Effector memory CD8-positive, alpha-beta T cell (primary cell): Measurements from ENCODE around the gene NMRK2.

Experiments used
- ATAC-seq: fragments of 150-1000 bp; cut with Tn5 transposase; replicated peaks from 2 replicates; pipeline ENCODE4 v1.10.0; 2021; ENCODE audit warnings: mild to moderate bottlenecking, moderate library complexity
- DNase-seq, 3 experiments: peaks; one replicate each; pipeline ENCODE4 v3.0.0; 2021
- H3K27ac Mint-ChIP-seq, 2 donors: one replicate each; pipeline ENCODE4 v1.8.0; 2022; ENCODE audit warnings: mild to moderate bottlenecking in 2 of 2, mixed read lengths in 2 of 2, moderate library complexity in 2 of 2
- H3K27me3 Mint-ChIP-seq, 2 donors: one replicate each; pipeline ENCODE4 v1.8.0; 2022; ENCODE audit warnings: mixed read lengths in 2 of 2
- H3K36me3 Mint-ChIP-seq: one replicate; pipeline ENCODE4 v1.8.0; 2022; ENCODE audit warnings: mild to moderate bottlenecking, moderate library complexity, mixed read lengths; ENCODE audit not compliant: insufficient read depth
- H3K4me1 Mint-ChIP-seq, 2 donors: one replicate each; pipeline ENCODE4 v1.8.0; 2022; ENCODE audit warnings: low read depth in 2 of 2, mixed read lengths in 2 of 2
- H3K4me3 Mint-ChIP-seq, 2 donors: one replicate each; pipeline ENCODE4 v1.8.0; 2022; ENCODE audit warnings: mild to moderate bottlenecking in 2 of 2, mixed read lengths in 2 of 2, moderate library complexity in 2 of 2
- H3K9me3 Mint-ChIP-seq, 2 donors: one replicate each; pipeline ENCODE4 v1.8.0; 2022; ENCODE audit warnings: mixed read lengths in 2 of 2

The NMRK2 gene

DNA sequence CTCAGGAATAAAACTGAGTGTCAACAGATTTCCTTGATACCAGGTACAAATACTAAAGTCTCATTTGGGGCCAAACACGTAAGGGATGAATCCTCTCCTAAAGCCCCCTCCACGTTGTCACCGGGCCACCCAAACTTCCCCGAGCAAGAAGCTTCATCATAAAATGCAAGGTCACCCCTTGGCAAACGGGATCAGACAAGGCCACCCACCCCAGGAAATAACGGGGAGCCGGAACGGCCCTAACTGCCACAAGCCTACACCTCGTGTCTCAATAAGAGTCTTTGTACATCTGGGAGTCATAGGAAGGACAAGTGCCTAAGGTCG is 51.7 kb downstream of the NMRK2 start:
- peaks cover 34 to 45% of the 10 kb centered on the region in 2 donors for H3K4me1 Mint-ChIP-seq
- ATAC-seq: peak; percentile 5
- DNase-seq: no peak
- no peaks in the 10 kb centered on the region for H3K27me3 Mint-ChIP-seq
- H3K9me3 Mint-ChIP-seq: no peaks in the 10 kb centered on the region
- peak overlapping the region; percentile 96 to 97 for H3K27ac Mint-ChIP-seq
- H3K36me3 Mint-ChIP-seq: peaks cover 84% of the 10 kb centered on the region
- peak overlapping the region; percentile 94 to 96 for H3K4me3 Mint-ChIP-seq

DNA sequence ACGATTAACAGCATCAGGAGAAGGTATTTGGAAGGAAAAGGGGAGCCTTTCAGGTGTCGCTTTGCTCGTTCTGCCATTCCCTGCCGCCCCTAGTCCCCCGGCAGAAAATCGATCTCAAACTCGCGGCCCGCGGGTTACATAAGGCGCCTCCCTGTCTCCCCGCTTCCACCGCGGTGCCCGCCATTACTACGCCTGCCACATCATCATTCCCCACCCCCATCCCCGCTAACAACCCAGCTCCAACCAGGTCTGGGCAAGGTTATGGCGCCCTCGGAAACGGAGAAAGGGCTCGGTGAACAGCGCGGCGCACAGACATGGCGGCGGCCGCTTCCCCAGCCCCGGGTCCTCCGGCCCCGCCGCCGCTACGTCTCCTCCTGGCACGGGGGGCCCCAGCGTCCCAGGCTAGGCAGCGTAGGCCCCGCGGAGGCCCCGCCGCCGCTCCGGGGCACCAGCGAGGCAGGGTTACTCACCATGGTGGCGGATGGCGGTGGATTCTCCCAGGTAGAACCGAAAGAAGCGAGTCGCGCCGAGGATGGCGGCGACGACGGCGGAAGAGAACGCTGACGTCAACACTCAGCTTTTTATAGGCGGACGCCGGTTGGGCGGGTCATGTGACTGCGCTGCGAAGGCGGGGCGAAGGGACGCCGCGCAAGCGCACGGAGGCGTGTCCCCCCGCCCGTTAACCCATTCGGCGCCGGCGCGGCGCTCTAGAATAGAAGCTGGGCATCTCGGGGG is 52.2 kb downstream of the NMRK2 start, which contains the start of gene EEF2:
EEF2 (minus strand) TSS at position 556 of the 735 bp plus-strand sequence; CDS start at position 473, 83 bp downstream.
- Mint-ChIP-seq H3K27ac (peak within 1 kb of the TSS; percentile 96 to 97), H3K27me3 (no peaks in the 10 kb centered on the region), H3K4me3 (peak within 1 kb of the TSS; percentile 94 to 96), H3K9me3 (no peaks in the 10 kb centered on the region), H3K4me1 (peaks cover 34 to 47% of the 10 kb centered on the region in 2 donors), H3K36me3 (peaks cover 82% of the 10 kb centered on the region)
- DNase-seq: peak; percentile 89 to 91 (median 90)
- peak; percentile 61 for ATAC-seq

DNA sequence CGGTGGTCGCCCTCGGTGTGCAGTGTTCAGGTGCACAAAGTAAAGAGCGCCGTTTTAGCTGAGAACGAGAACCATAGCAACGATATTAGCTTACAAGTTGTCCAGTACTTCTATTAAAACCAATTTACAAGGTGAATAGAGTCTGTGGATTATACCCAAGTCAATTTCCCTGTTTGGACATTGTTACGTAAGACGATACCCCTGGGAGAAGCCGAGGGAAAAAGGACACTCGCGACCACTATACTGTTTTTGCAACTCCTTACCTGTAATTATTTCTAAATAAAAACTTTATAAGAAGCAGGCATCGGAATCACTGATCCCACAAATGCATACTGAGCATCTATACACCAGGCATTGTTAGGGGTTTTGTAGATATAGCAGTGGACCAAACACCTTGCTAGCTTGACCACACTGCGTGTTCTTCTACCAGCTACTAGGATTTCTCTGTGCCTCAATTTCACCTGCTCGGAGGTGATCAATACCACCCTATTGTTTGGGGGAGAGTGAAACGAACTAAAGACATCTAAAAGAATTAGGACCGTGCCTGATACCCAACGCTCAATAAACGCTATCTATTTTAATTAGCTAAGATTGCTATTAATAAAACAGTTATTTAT is 52.9 kb downstream of the NMRK2 start:
- Mint-ChIP-seq H3K4me1 (peaks cover 35 to 51% of the 10 kb centered on the region in 2 donors), H3K4me3 (peak overlapping the region; percentile 94 to 96), H3K36me3 (peaks cover 78% of the 10 kb centered on the region), H3K9me3 (no peaks in the 10 kb centered on the region), H3K27ac (peak overlapping the region; percentile 96 to 97), H3K27me3 (no peaks in the 10 kb centered on the region)
- ATAC-seq: no peak
- no peak for DNase-seq

DNA sequence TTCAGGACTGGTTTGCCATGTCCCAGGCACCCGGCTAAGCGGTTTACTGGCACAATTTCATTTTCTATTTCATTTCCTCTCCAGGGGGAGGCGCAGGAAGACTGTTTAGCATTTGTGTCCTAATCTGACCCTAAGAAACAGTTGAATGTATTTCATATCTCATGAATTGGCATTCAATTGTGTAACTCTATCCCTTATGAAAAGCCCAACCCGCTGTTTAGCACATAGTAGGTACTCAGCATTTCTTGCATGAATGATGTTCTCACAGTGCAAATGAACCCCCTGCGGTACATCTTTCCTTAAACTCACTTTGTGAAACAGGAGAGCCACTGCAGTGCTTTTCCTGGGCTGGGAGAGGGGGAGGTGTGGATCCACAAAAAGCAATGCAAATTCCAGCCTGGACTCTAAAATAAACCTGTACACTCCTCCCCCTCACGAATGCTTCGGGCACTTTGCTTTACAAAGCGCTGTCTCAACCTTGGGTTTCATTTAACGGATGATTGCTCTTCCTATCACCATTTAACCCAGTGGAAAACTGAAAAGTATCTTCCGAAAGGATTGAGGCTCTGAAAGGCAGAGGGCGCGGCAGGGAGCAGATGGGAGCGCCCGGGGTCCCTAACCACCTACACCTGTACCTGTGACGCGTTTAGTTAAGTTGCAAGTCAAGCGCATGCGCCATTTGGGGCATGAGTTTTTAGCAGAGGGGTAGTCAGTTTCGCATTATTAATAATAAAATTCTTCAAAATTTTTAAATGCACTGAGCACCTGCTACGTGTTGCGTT is 53.6 kb downstream of the NMRK2 start:
- DNase-seq: peak; percentile 57 to 64 (median 61)
- Mint-ChIP-seq H3K4me1 (peaks cover 37 to 50% of the 10 kb centered on the region in 2 donors), H3K27me3 (no peaks in the 10 kb centered on the region), H3K9me3 (no peaks in the 10 kb centered on the region), H3K27ac (peak overlapping the region; percentile 59 to 96), H3K4me3 (peak overlapping the region; percentile 94 to 96), H3K36me3 (peaks cover 71% of the 10 kb centered on the region)
- peak; percentile 24 for ATAC-seq

DNA sequence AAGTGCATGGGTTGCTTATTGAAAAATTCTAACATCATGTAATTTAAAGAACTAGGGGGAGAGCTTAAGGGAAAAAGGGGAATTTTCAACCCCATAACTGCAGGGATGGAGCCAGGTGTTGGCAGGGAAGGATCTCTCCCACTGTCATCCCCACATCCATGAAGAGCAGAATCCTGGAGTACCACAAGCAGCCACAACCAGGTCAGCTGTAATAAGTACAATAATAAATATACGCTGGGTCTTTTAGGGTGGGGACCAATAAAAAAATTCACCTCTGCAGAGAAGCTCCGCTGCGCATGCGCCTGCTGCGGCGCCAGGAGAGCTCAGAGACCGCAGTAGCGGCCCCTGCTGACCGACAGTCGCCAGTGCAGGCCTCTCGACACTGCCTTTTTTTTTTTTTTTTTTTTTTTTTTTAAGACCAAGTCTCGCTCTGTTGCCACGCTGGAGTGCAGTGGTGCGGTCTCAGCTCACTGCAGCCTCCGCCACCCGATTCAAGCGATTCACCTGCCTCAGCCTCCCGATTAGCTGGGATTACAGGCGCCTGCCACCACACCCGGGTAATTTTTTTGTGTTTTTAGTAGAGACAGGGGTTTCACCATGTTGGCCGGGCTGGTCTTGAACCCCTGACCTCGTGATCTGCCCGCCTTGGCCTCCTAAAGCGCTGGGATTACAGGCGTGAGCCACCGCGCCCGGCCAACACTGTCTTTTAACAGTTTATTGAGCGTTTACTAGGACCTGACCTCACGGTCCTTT is 54.9 kb downstream of the NMRK2 start:
- H3K4me3 Mint-ChIP-seq: peak overlapping the region; percentile 94 to 96
- ATAC-seq (peak; percentile 42), DNase-seq (peak; percentile 85 to 86 (median 86))
- H3K9me3 Mint-ChIP-seq: no peaks in the 10 kb centered on the region
- H3K36me3 Mint-ChIP-seq: peaks cover 57% of the 10 kb centered on the region
- H3K27ac Mint-ChIP-seq: peak overlapping the region; percentile 72 to 79
- peaks cover 33 to 46% of the 10 kb centered on the region in 2 donors for H3K4me1 Mint-ChIP-seq
- no peaks in the 10 kb centered on the region for H3K27me3 Mint-ChIP-seq

DNA sequence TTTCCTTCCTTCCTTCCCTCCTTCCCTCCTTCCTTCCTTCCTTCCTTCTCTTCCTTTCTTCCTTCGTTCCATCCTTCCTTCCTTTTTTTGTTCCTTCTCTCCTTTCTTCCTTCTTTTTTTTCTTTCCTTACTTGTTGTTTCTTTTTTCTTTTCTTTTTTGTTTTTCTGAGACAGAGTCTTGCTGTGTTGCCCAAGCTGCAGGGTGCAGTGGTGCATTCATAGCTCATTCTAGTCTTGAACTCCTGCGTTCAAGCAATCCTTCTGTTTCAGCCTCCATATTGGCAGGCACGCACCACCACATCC is 57.9 kb downstream of the NMRK2 start:
- DNase-seq: no peak
- ATAC-seq: no peak
- H3K27ac Mint-ChIP-seq: peak overlapping the region in 1 of 2 donors; percentile 71
- H3K4me1 Mint-ChIP-seq: peaks cover 13 to 20% of the 10 kb centered on the region in 2 donors
- H3K9me3 Mint-ChIP-seq: no peaks in the 10 kb centered on the region
- H3K4me3 Mint-ChIP-seq: peak overlapping the region; percentile 37 to 93
- H3K36me3 Mint-ChIP-seq: peaks cover 27% of the 10 kb centered on the region
- H3K27me3 Mint-ChIP-seq: no peaks in the 10 kb centered on the region
